ENCODE measurements around the gene MRPS25.

- TF ChIP-seq CTCF (conservative IDR thresholded peaks at IDR 0.05; ENCODE audit: low read length) (peak; percentile 95), EZH2phosphoT487 (IDR thresholded peaks at IDR 0.05; ENCODE audit: borderline replicate concordance) (no peak)
These were observed 43.0 kb upstream of the MRPS25 start for GRCh38 chr3:15108082-15108545.

Measured in Loucy (cell line).